ENCODE results near the gene NFIC.
"Not testable (repeated sequence)": the region's sequence is repeated elsewhere in the genome, so short reads cannot be mapped to it uniquely, and the experiment has no call there.

NFIC gene

DNA sequence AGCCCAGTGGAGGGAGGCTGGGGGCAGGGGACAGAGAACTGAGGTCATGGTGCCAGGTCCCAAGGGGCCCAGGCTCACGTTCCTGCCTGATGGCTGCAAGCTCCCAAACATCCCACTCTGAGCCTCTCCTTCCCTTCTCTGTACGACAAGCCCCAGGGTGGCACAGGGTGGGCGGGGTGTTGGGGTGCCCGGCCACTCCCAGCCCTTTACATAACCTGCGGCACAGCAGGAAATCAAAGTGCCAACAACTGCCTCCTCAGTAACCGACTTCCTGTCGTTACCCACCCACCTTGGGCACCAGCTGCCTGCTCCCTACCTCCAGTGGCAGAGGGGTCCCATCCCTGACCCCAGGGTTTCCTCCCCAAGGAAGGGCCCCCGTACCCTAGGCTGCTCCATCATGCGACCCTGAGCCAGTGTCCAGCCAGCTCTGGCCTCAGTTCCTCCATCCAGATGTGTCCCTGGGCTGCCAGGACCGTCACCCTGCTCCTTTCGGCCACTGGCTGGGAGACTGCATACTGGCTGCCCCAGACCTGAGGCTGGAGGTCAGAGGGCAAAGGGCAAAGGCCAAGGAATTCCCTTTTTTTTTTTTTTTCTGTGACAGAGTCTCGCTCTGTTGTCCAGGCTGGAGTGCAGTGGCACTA lies 27.7 kb upstream of the NFIC start:
- DNase-seq: peak; percentile 41 to 80 (median 67)

DNA sequence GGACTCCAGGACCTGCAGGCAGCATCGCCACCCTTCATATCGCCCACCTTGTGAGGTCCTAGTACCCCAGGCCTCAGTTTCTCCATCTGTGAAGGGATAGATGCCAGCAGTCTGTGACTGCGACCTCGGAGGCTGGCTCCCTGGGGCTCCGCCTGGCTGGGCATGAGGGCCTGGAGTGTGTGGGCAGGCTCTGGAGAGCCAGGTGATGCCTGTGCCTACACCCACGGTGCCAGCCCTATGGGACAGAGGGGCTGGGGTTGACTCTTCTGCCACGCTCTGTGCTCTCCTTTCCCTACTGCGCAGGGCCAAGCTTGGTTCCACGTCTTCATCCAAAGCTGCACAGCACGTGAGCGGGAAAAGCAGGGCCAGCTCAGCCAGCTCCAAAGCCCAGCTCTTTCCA lies 26.0 kb upstream of the NFIC start:
- no peak for DNase-seq

DNA sequence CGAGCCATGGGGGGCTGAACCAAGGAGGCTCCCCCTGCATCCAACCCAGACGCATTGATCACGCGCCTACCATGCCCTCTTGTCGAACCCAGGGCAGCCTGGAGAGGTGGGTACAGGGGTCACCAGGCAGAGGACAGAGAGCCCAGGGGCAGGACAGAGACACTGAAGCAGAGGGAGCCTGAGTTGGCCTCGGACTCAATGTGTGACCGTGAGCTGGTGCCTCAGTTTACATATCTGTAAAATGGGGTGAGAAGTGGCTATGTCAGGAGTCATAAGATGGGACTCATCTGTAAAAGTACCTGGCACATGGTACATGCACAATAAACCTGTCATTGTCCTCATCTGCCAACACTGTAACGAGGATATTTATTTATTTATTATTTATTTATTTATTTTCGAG lies 24.1 kb upstream of the NFIC start:
- no peak for DNase-seq

DNA sequence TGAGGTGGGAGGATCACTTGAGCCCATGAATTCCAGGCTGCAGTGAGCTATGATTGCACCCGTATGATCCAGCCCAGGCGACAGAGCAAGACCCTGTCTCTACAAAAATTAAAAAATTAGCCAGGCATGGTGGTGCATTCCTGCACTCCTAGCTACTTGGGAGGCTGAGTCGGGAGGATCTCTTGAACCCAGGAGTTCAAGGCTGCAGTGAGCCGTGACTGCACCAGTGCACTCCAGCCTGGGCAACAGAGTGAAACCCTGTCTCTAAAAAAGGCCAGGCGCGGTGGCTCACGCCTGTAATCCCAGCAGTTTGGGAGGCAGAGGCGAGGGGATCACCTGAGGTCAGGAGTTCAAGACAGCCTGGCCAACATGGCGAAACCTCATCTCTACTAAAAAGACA lies 23.4 kb upstream of the NFIC start:
- not testable (repeated sequence) for DNase-seq

DNA sequence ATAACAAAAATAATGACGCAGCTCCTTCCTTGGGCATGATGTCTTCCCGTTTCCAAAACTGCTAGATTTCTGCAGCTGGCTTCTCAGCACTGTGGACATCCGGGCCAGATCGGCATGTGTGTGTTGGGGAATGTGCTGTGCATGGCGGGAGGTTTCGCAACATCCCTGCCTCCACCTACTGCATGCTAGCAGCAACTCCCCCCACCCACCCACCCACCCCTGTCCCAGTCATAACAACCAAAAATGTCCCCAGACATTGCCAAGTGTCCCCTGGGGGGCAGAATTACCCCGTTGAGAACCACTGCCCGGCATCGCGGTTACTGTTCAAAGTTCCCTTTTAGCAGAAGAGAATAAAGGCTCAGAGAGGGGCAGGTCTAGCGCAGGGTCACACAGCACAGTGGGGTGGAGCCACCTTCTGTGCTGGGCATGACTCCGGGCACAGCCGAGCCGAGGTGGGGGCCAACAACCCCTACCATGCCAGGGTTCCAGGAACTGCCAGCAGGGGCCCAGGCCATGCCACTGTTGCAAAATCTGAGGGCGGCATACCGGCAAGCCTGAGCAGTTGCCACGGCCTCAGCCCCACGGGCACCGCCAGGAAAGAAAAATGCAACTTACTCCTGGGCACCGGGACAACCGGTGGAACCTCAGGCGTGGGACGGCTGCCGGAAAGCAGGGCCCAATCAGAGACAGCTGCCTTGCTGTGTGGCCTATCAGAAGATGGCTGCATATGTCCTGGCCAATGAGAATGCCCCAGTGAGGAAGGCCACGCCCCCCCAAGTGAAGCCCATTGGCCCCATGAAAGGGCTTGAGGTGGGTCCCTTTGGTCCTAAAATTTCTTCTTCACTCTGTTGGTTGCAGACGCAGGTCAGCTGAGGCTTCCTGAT lies 22.5 kb upstream of the NFIC start:
- DNase-seq: peak; percentile 6 to 42 (median 22)

DNA sequence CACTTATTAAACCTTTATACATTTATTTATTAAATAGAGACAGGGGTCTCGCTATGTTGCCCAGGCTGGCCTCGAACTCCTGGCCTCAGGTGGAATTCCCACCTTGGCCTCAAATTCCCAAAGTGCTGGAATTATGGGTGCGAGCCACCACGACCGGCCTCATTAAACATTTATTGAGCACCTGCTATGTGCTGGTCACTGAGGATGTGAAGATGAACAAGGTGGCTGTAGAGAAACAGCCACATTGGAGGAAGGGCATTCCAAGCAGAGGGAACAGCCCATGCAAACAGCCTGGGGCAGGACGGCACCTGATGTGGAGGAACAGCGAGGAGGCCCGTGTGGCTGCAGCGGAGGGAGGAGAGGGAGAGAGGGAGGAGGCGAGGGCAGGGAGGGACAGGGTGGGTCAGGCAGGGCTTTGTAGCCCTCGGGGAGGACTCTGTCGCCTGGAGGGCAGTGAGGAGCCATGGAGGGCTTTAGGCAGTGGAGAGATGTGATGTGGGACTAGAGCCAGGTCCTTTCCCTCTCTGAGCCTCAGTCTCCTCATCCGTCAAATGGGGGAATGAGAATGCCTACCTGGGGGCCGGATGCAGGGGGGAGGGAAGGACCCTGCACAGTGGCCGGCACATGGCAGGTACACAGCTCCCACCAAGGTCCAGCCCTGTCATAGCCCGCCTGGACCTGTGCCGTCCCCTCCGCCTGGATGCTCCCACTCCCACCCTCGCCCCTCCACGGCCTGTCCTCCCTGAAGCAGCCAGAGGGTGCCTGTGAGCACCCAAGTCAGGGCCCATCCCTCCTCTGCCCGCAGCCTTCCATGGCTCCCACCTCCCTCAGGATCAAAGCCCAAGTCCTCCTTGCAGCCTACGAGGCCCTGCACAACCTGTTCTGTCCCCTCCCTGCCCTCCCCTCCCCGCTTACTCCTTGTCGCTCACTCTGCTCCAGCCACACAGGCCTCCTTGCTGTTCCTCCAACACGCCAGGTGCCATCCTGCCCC lies 21.5 kb upstream of the NFIC start:
- no peak for DNase-seq

DNA sequence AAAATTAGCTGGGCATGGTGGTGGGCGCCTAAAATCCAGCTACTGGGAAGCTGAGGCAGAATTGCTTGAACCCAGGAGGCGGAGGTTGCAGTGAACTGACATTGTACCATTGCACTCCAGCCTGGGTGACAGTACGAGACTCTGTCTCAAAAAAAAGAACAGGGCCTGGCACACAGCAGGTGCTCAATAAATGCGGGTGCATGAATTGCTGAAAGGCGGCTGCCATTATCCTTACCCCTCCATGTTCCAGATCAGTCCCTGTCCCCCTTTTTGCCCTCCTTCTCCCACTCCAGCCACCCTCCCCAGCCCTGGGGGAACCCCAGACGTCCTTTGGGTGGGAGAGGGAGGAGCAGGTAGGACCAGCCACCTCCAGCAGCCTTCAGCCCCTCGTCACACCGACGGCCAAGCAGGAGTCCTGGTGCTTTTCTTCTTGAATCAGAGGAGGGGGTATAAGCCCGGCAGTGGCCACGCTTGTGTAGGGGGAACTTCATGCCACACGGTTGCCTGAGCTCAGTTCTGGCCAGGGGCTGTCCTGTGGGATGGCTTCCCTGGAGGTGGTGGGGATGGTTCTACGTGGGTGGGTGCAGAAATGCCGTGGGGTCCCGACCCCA lies 20.4 kb upstream of the NFIC start:
- DNase-seq: no peak

DNA sequence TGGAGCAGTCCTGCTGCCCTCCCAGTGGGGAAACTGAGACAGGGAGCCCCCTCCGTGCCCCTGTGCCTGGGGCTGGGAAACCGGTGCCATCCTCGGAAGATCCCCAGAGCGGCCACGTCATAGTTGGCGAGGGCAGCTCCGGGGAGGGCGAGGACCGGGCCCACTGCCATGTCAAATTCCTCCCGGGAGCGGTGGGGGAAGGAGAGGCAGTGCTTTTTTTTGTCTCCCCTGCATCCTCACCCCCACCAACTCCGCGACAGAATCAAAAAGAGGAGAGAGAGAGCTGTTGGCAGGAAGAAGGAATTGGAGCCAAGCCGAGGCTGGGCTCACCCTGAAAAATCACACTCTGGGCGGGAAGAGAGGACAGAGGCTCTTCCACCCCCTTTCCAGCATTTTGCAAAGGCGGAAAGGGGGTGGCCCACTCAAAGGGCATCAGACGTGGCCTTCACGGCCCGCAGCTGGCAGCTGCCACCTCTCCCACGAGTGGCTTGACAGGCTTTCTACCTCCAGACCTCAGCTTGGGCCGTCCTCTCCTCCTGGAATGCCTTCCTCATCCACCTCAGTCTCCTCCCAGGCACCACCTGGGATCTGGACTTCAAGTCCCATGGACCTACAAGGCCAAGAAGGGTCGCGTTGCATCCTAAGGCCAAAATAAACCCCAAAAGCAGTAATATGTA lies 19.6 kb upstream of the NFIC start:
- no peak for DNase-seq

DNA sequence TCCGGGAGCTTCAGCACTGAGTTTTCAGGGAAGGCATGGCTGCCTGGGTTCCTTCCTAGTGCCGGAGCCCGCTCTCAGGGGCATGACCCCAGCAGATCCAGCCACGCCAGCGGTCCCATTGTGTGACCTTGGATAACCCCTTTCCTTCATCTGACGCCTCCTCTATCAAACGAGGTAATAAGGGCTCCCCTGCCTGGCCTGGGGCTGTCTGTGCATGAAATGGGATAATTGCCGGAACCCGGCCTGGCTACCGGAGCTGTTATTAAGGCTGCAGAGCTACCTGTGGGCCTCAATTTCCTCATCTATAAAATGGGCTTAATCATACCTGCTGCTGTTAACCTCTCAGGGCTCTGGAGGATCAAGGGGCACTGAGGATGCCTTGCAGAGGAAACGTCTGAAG lies 18.3 kb upstream of the NFIC start:
- no peak for DNase-seq

DNA sequence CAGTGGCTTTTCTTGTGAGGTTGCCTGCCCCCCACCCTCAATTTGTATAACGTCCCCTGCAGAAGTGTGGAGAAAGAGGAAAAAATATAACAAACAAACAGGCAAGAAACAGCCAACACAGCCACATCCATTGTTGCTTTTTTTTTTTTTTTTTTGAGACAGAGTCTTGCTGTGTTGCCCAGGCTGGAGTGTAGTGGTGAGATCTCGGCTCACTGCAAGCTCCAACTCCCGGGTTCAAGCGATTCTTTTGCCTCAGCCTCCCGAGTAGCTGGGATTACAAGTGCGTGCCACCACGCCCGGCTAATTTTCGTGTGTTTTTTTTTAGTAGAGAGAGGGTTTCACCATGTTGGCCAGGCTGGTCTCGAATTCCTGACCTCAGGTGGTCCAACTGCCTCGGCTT lies 17.9 kb upstream of the NFIC start:
- not testable (repeated sequence) for DNase-seq

DNA sequence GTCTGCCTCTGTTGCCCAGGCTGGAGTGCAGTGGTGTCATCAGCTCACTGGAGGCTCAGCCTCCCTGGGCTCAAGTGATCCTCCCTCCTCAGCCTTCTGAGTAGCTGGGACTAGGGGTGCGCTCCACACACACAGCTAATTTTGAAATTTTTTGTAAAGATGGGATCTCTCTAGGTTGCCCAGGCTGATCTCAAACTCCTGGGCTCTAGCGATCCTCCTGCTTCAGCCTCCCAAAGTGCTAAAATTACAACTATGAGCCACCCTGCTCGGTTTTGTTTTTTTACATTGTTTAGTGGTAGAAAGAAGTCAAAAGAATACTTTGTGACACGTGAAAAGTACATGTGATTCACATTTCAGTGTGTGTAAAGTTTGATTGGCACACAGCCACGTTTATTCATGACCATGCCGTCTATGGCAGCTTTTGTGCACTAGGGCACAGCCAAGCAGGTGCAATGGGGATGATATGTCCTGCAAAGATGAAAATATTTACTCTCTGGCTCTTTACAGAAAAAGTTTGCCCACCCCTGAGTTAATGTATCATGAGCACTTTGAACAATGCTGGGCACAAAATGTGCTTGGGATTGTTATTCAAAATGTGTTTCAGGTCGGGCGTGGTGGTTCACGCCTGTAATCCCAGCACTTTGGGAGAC lies 16.2 kb upstream of the NFIC start:
- DNase-seq: no peak

DNA sequence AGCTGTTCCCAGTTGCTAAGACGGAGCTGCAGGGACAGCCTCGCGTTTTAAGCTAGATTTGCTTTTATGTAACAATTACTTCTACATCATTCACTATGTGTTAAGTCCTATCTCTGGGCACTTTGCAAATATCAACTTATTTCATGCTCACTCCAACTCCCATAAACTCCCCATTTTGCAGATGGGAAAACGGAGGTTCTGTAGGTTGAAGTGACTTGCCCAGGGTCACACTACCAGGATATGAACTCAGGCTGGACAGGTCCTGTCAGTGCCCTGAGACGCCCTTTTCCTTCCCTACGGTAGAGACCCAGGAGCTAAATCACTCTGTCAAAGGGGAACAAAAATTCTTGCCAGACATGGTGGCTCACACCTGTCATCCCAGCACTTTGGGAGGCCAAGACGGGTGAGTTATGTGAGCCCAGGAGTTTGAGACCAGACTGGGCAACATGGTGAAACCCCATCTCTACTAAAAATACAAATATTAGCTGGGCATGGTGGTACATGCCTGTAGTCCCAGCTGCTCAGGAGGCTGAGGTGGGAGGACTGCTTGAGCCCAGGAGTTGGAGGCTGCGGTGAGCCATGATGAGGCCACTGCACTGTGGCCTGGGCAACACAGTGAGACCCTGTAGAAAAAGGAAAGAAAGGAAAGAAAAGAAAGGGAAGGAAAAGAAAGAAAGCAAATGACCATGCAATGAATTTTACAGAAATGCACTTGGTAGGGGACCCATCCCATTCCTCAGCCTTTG lies 14.5 kb upstream of the NFIC start:
- DNase-seq: no peak

DNA sequence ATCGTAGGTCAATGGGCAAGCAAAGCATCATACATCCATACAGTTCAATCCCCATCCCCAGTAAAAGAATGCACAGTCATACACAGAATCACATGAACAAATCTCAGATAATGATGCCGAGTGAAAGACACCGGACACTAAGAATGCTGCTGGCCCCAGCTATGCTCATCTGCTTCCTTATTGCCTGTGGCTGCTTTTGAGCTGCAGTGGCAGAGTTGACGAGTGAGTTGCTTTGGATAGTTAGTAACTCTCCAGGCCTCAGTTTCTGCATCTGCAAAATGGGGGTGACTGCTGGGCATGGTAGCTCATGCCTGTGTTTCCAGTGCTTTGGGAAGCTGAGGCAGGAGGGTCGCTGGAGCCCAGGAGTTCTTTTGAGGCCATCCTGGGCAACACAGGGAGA lies 12.9 kb upstream of the NFIC start:
- no peak for DNase-seq

DNA sequence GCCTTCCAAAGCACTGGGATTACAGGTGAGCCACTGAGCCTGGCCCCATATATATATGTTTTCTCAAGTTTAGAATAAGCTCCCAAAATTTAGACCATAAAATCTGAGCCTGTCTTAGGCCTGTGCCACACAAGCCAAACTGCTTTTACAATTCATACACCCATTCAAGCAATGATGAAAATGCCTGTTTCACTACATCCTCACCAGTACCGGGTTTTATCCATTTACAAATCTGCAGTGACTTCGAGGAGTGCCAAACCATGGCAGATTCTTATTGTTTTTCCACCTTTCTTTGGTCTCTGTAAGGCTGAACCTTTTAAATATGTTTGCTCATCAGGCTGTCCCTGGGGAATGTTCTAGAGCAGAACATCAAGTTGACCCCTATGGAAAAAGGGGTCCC lies 9.6 kb upstream of the NFIC start:
- DNase-seq: no peak

DNA sequence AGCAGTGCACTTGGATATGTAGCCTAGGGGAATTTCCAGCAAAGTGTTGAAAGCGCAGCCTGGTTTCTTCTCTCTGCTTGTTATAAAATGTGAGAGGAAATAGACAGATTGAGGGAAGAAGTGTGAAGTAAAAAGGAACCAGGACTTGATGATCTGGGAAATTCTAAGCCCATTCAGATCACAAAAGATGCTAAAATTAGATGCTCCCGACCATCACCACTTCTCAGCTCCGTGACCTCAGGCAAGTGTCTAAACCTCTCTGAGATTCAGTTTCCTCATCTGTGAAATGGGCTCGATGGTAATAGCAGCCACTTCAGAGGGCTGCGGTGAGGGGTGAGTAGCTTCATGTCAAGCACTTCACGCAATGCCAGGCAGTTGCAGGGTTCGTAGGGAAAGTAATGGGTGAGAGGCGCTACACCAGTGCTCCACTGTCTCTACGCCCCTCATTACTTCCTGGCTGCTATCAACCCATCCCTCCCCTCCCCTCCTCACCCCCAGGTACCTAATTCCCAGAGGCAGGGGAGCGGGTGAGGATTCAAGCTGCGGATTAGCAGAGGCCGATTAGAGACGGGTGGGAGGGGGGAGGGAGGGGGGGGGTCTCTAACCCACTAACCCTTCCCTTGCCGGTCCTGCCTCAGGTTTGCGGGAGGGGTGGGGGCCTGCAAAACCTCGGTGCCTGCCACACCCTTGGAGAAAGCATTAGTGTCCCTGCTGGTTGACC lies 9.0 kb upstream of the NFIC start:
- no peak for DNase-seq

DNA sequence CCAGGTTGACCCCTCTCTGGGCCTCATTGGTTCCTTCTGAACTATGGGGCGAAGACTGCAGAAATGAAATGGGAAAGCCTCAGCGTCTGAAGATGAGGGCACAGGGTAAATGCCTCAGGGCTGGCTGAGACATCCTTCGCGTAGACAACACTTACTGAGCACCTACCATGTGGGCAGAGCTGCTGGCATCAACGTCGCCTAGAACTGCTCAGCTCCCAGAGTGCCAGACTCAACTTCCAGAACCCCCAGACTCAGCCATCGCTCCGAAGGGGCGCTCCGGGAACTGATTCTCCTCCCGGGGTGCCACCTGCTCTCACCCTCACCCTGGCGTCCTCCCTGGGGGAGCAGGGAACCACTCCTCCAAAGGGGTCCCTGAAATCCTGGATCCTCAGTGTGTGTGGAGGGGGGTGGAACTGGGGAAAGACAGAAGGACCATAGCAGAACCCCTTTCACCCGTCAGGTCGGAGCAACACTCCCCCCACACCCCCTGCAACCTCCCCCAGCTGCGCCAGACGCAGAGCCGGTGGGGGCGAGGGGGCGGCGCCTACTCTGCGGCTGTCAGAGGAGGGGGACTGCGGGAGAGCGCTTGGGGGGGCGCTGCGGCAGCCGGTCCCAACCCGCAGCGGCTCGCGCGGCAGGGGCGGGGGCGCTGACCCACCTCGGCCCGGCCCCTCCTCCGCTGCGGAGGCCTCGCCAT lies 8.2 kb upstream of the NFIC start:
- DNase-seq: peak; percentile 20 to 47 (median 28)

DNA sequence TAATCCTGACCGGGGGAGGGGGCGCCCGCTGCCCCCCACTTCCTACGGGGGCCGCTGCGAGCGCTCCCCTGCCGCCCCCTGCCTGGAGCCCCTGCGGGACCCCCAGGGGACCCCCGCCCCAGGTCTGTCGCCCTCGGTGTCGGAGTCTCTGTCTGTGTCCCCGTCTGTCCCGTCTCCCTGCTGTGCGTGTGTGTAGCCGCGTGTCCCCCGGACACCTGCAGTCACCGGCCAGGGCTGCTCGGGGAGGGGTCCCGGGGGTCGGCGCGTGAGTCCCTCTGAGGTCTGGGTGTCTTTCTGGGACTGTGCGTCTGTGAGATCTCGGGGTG lies 7.7 kb upstream of the NFIC start:
- peak in 1 of 6 experiments; percentile 16 for DNase-seq

DNA sequence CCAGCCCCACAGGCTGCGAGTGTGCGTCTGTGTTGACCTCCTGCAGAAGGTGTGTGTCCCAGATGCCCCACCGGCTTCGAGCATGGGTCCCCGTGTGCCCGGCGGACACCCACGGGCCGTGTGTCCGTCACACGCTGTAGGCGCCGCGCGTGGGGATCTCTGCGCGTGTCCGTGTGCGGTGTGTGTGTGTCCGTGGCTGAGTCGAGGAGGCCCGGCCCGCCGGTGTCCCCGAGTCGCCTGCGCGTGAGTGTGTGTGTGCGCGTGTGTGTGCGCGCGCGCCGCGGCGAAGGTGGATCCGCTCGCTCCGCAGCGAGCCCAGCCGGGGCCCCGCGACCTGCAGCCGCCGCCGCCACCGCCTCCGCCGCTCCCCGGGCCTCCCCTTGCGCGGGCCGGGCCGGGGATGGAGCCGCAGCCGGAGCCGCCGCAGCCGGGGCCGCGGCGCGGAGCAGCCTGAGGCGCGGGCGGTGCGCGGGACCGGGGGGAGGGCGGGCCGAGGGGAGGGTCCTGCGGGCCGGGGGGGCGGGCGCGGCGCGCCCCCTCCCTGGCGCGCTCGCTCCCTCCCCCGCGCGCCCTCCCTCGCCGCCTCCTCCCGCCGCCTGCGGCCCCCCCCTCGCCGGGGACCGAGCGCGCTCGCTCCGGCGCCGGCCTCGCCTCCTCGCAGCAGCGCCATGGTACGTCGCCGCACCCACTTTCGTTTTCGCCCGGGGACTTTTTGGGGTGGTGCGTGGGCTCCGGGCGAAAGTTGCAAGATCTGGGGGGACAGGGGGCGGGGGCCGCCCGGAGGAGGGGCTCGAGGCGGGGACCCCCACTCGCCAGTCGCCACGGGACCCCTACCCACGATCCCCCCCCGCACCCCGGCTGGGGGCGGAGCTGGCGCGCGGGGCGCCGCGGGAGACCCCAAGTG lies 7.1 kb upstream of the NFIC start:
- DNase-seq: peak; percentile 44 to 71 (median 68)
